Spinal cord (tissue), 10 donors: ENCODE measurements around the gene JAGN1. TPM values are rescaled to one million over a fixed set of nuclear protein-coding genes. Genes with fewer than 3 reads are reported as not detected.
A peak's percentile ranks its signal among the peaks of the same experiment; 100 is the strongest.
"Not testable (repeated sequence)": the region's sequence is repeated elsewhere in the genome, so short reads cannot be mapped to it uniquely, and the experiment has no call there.

Experiments
- DNase-seq, 6 donors: peaks; one replicate each; pipeline versions ENCODE4 v3.0.0 to v3.0.0-alpha.2; 2013 to 2015; ENCODE audit warnings: low spot score in 6 of 6, low read depth in 4 of 6
- H3K27ac ChIP-seq: one replicate; pipeline ENCODE4 v1.5.1; 2013; ENCODE audit warnings: low read depth, low read length, control low read depth
- H3K27me3 ChIP-seq: one replicate; pipeline ENCODE4 v1.6.1; 2013; ENCODE audit warnings: low read length; ENCODE audit not compliant: control insufficient read depth, insufficient read depth
- H3K36me3 ChIP-seq: one replicate; pipeline ENCODE4 v1.6.1; 2013; ENCODE audit warnings: low read length; ENCODE audit not compliant: control insufficient read depth, insufficient read depth
- H3K4me1 ChIP-seq: one replicate; pipeline ENCODE4 v1.6.1; 2013; ENCODE audit warnings: low read length; ENCODE audit not compliant: control insufficient read depth, insufficient read depth
- H3K4me3 ChIP-seq: one replicate; pipeline ENCODE4 v1.5.1; 2013; ENCODE audit warnings: low read depth, low read length, control low read depth
- H3K9me3 ChIP-seq: one replicate; pipeline ENCODE4 v1.6.1; 2013; ENCODE audit warnings: low read length; ENCODE audit not compliant: control insufficient read depth, insufficient read depth
- WGBS: methylation state at CpG from one replicate; pipeline ENCODE4 v1.1.5; 2013; ENCODE audit warnings: missing lambda C conversion rate; ENCODE audit not compliant: insufficient coverage; 5-methylcytosine and 5-hydroxymethylcytosine counted together
- polyA plus RNA-seq, 2 donors: library from polyadenylated mRNA; unstranded; fragments of 120-200 nt; gene quantifications; one replicate each; pipeline ENCODE4 v1.2.1, GENCODE V29; 2013; ENCODE audit not compliant: insufficient read length in 2 of 2
- total RNA-seq, 2 donors: library from RNA; depleted of rRNA in 1 of 2; stranded (reverse); fragments of 120-200 nt in 1 of 2; fragments of >200 nt in 1 of 2; gene quantifications; one replicate each; pipeline versions ENCODE4 v1.2.3 to v1.2.4, GENCODE V29; 2013 to 2014
- donor health status: healthy.

Gene JAGN1
- total and polyA plus RNA-seq, 4 donors: 16.7 to 35.2 (median 29.6) TPM

- Histone ChIP-seq H3K27me3 (no peaks in the 10 kb centered on the region), H3K9me3 (no peaks in the 10 kb centered on the region), H3K4me1 (peaks cover 7% of the 10 kb centered on the region), H3K36me3 (no peaks in the 10 kb centered on the region), H3K4me3 (no peak overlapping the region), H3K27ac (no peak overlapping the region)
- no peak for DNase-seq
- 97% methylated on average over 4 of the region's 6 CpGs for WGBS
Observed at GRCh38 chr3:9852528-9852927, 37.9 kb upstream of the JAGN1 start.

- not testable (repeated sequence) for H3K27me3 ChIP-seq, H3K4me1 ChIP-seq, H3K9me3 ChIP-seq, H3K36me3 ChIP-seq, H3K4me3 ChIP-seq, DNase-seq, H3K27ac ChIP-seq
- 84% methylated on average over 7 of the region's 11 CpGs for WGBS
Observed at GRCh38 chr3:9854291-9854940, 36.0 kb upstream of the JAGN1 start.

- H3K4me1 ChIP-seq: peaks cover 7% of the 10 kb centered on the region
- no peak overlapping the region for H3K4me3 ChIP-seq
- H3K36me3 ChIP-seq: no peaks in the 10 kb centered on the region
- H3K27me3 ChIP-seq: no peaks in the 10 kb centered on the region
- WGBS: 100% methylated on average over 3 of the region's 3 CpGs
- no peak overlapping the region for H3K27ac ChIP-seq
- no peaks in the 10 kb centered on the region for H3K9me3 ChIP-seq
- DNase-seq: no peak
Observed at GRCh38 chr3:9855594-9855993, 34.8 kb upstream of the JAGN1 start.

GRCh38 chr3:9859530-9860025 lies 30.8 kb upstream of the JAGN1 start:
- no peak overlapping the region for H3K4me3 ChIP-seq
- DNase-seq: no peak
- H3K27me3 ChIP-seq: no peaks in the 10 kb centered on the region
- H3K9me3 ChIP-seq: no peaks in the 10 kb centered on the region
- 93% methylated on average over 12 of the region's 12 CpGs for WGBS
- no peak overlapping the region for H3K27ac ChIP-seq
- peaks cover 26% of the 10 kb centered on the region for H3K4me1 ChIP-seq
- H3K36me3 ChIP-seq: peaks cover 2% of the 10 kb centered on the region

- Histone ChIP-seq H3K9me3 (no peaks in the 10 kb centered on the region), H3K36me3 (peaks cover 2% of the 10 kb centered on the region), H3K27me3 (no peaks in the 10 kb centered on the region), H3K4me1 (peaks cover 39% of the 10 kb centered on the region), H3K4me3 (no peak overlapping the region), H3K27ac (no peak overlapping the region)
- WGBS: 88% methylated on average over 1 of the region's 4 CpGs
- DNase-seq: no peak
Observed at GRCh38 chr3:9861201-9861600, 29.2 kb upstream of the JAGN1 start.

- DNase-seq: no peak
- Histone ChIP-seq H3K36me3 (peaks cover 2% of the 10 kb centered on the region), H3K4me3 (no peak overlapping the region), H3K27ac (no peak overlapping the region), H3K9me3 (no peaks in the 10 kb centered on the region), H3K4me1 (peaks cover 39% of the 10 kb centered on the region), H3K27me3 (no peaks in the 10 kb centered on the region)
- 88% methylated on average over 5 of the region's 5 CpGs for WGBS
Observed at GRCh38 chr3:9861626-9862130, 28.7 kb upstream of the JAGN1 start.

- peak overlapping the region; percentile 97 for H3K27ac ChIP-seq
- H3K27me3 ChIP-seq: no peaks in the 10 kb centered on the region
- 20% methylated on average over 45 of the region's 45 CpGs for WGBS
- no peaks in the 10 kb centered on the region for H3K9me3 ChIP-seq
- no peak overlapping the region for H3K4me3 ChIP-seq
- peaks cover 42% of the 10 kb centered on the region for H3K4me1 ChIP-seq
- DNase-seq: peak in 2 of 6 donors; percentile 4 to 43
- peaks cover 2% of the 10 kb centered on the region for H3K36me3 ChIP-seq
Observed at GRCh38 chr3:9862391-9863057, 27.9 kb upstream of the JAGN1 start.

- Histone ChIP-seq H3K4me1 (peaks cover 42% of the 10 kb centered on the region), H3K27me3 (no peaks in the 10 kb centered on the region), H3K4me3 (no peak overlapping the region), H3K27ac (peak overlapping the region; percentile 97), H3K9me3 (no peaks in the 10 kb centered on the region), H3K36me3 (peaks cover 2% of the 10 kb centered on the region)
- 64% methylated on average over 22 of the region's 22 CpGs for WGBS
- no peak for DNase-seq
Observed at GRCh38 chr3:9863058-9863772, 27.2 kb upstream of the JAGN1 start.

- Histone ChIP-seq H3K4me3 (peak overlapping the region; percentile 24), H3K36me3 (peaks cover 2% of the 10 kb centered on the region), H3K9me3 (no peaks in the 10 kb centered on the region), H3K4me1 (peaks cover 42% of the 10 kb centered on the region), H3K27me3 (no peaks in the 10 kb centered on the region), H3K27ac (peak overlapping the region; percentile 97)
- WGBS: 17% methylated on average over 10 of the region's 16 CpGs
- DNase-seq: peak; percentile 79 to 95 (median 84)
Observed at GRCh38 chr3:9864200-9864927, 26.0 kb upstream of the JAGN1 start.
